ENCODE data around the gene VWA5B1. TPM values are rescaled to one million over a fixed set of nuclear protein-coding genes. Genes with fewer than 3 reads are reported as not detected.

The VWA5B1 gene
- total and polyA plus RNA-seq, 10 of the 15 experiments (the other 5 are each of a cell fraction or from before 2014, with no cell fraction given), result under 0.01 to 0.05 (median 0.01) TPM; not detected in 7

- TF ChIP-seq RB1 (IDR thresholded peaks at IDR 0.05; ENCODE audit: borderline replicate concordance) (no peak), REST (IDR thresholded peaks at IDR 0.05; ENCODE audit: low read depth, low read length) (no peak), IKZF2 (IDR thresholded peaks at IDR 0.05) (no peak), ZNF217 (IDR thresholded peaks at IDR 0.05) (no peak), RCOR1 (conservative IDR thresholded peaks at IDR 0.05; ENCODE audit: low read depth, low read length) (no peak), RFX5 (IDR thresholded peaks at IDR 0.05; ENCODE audit: low read depth, low read length) (no peak), SPI1 (IDR thresholded peaks at IDR 0.05; ENCODE audit: borderline replicate concordance, insufficient read depth, low read depth, low read length) (no peak), NKRF (conservative IDR thresholded peaks at IDR 0.05) (no peak), CEBPB (IDR thresholded peaks at IDR 0.05; ENCODE audit: borderline replicate concordance in 1 of 2, low read depth in 2 of 2, low read length in 2 of 2) (no peak), ETV6 (conservative IDR thresholded peaks at IDR 0.05 in 1 of 2, IDR thresholded peaks at IDR 0.05 in 1 of 2; ENCODE audit: borderline replicate concordance in 1 of 2, low read depth in 1 of 2) (no peak)
Observed at GRCh38 chr1:20290624-20291597, at the start of gene VWA5B1 (continued).
